ENCODE data around the gene SPATA13.
A peak's percentile ranks its signal among the peaks of the same experiment; 100 is the strongest.

Gene SPATA13

GRCh38 chr13:24228852-24229458, 68.4 kb downstream of the SPATA13 start:
- peak; percentile 82 for TF ChIP-seq RAD21 (IDR thresholded peaks at IDR 0.05; ENCODE audit: low read depth)
- no peak for TF ChIP-seq CEBPB (IDR thresholded peaks at IDR 0.05)

GRCh38 chr13:24230428-24231072, 70.0 kb downstream of the SPATA13 start:
- no peak for TF ChIP-seq MAX (IDR thresholded peaks at IDR 0.05)
- TF ChIP-seq REST (IDR thresholded peaks at IDR 0.05; ENCODE audit: low read depth) = no peak
- TF ChIP-seq EP300 (IDR thresholded peaks at IDR 0.05; ENCODE audit: borderline replicate concordance) = no peak
- TF ChIP-seq YY1 (IDR thresholded peaks at IDR 0.05; ENCODE audit: low read depth) = no peak
- TF ChIP-seq TAF1 (IDR thresholded peaks at IDR 0.05; ENCODE audit: low read depth) = no peak
- no peak for TF ChIP-seq RAD21 (IDR thresholded peaks at IDR 0.05; ENCODE audit: low read depth)

GRCh38 chr13:24231377-24231776, 70.9 kb downstream of the SPATA13 start:
- TF ChIP-seq EP300 (IDR thresholded peaks at IDR 0.05; ENCODE audit: borderline replicate concordance) = no peak
- TF ChIP-seq YY1 (IDR thresholded peaks at IDR 0.05; ENCODE audit: low read depth) = no peak
- no peak for TF ChIP-seq FOXM1 (IDR thresholded peaks at IDR 0.05; ENCODE audit: borderline replicate concordance, low read depth)
- no peak for TF ChIP-seq ZBTB7A (IDR thresholded peaks at IDR 0.05; ENCODE audit: low read depth)
- no peak for TF ChIP-seq TCF12 (IDR thresholded peaks at IDR 0.05; ENCODE audit: low read depth)
- TF ChIP-seq CREB1 (IDR thresholded peaks at IDR 0.05; ENCODE audit: low read depth) = no peak
- no peak for TF ChIP-seq CEBPB (IDR thresholded peaks at IDR 0.05)
- TF ChIP-seq REST (IDR thresholded peaks at IDR 0.05; ENCODE audit: low read depth) = no peak
- no peak for TF ChIP-seq EGR1 (IDR thresholded peaks at IDR 0.05)

GRCh38 chr13:24232037-24232436, 71.5 kb downstream of the SPATA13 start:
- TF ChIP-seq USF1 (IDR thresholded peaks at IDR 0.05) = no peak
- TF ChIP-seq TAF1 (IDR thresholded peaks at IDR 0.05; ENCODE audit: low read depth) = no peak
- TF ChIP-seq NFIC (IDR thresholded peaks at IDR 0.05) = no peak
- no peak for TF ChIP-seq RAD21 (IDR thresholded peaks at IDR 0.05; ENCODE audit: low read depth)
- no peak for TF ChIP-seq CREB1 (IDR thresholded peaks at IDR 0.05; ENCODE audit: low read depth)
- TF ChIP-seq FOXM1 (IDR thresholded peaks at IDR 0.05; ENCODE audit: borderline replicate concordance, low read depth) = no peak

- no peak for TF ChIP-seq ZBTB7A (IDR thresholded peaks at IDR 0.05; ENCODE audit: low read depth)
- TF ChIP-seq MAX (IDR thresholded peaks at IDR 0.05) = no peak
- no peak for TF ChIP-seq TEAD4 (IDR thresholded peaks at IDR 0.05)
- no peak for TF ChIP-seq CEBPB (IDR thresholded peaks at IDR 0.05)
- TF ChIP-seq CREB1 (IDR thresholded peaks at IDR 0.05; ENCODE audit: low read depth) = no peak
- TF ChIP-seq NFIC (IDR thresholded peaks at IDR 0.05) = no peak
- no peak for TF ChIP-seq RAD21 (IDR thresholded peaks at IDR 0.05; ENCODE audit: low read depth)
- no peak for TF ChIP-seq FOXM1 (IDR thresholded peaks at IDR 0.05; ENCODE audit: borderline replicate concordance, low read depth)
These were observed 72.0 kb downstream of the SPATA13 start for GRCh38 chr13:24232474-24232873.

GRCh38 chr13:24233351-24233901, 72.9 kb downstream of the SPATA13 start:
- TF ChIP-seq NFIC (IDR thresholded peaks at IDR 0.05) = no peak
- TF ChIP-seq CEBPB (IDR thresholded peaks at IDR 0.05) = no peak

- TF ChIP-seq FOXM1 (IDR thresholded peaks at IDR 0.05; ENCODE audit: borderline replicate concordance, low read depth) = no peak
- no peak for TF ChIP-seq TEAD4 (IDR thresholded peaks at IDR 0.05)
- TF ChIP-seq TAF1 (IDR thresholded peaks at IDR 0.05; ENCODE audit: low read depth) = no peak
- no peak for TF ChIP-seq EGR1 (IDR thresholded peaks at IDR 0.05)
- TF ChIP-seq CEBPB (IDR thresholded peaks at IDR 0.05) = no peak
- TF ChIP-seq RAD21 (IDR thresholded peaks at IDR 0.05; ENCODE audit: low read depth) = no peak
- no peak for TF ChIP-seq YY1 (IDR thresholded peaks at IDR 0.05; ENCODE audit: low read depth)
- TF ChIP-seq MAX (IDR thresholded peaks at IDR 0.05) = no peak
- no peak for TF ChIP-seq NFIC (IDR thresholded peaks at IDR 0.05)
- TF ChIP-seq CREB1 (IDR thresholded peaks at IDR 0.05; ENCODE audit: low read depth) = no peak
- no peak for TF ChIP-seq USF1 (IDR thresholded peaks at IDR 0.05)
- no peak for TF ChIP-seq TCF12 (IDR thresholded peaks at IDR 0.05; ENCODE audit: low read depth)
- no peak for TF ChIP-seq REST (IDR thresholded peaks at IDR 0.05; ENCODE audit: low read depth)
- no peak for TF ChIP-seq ZBTB7A (IDR thresholded peaks at IDR 0.05; ENCODE audit: low read depth)
- no peak for TF ChIP-seq EP300 (IDR thresholded peaks at IDR 0.05; ENCODE audit: borderline replicate concordance)
These were observed 73.8 kb downstream of the SPATA13 start for GRCh38 chr13:24234200-24234915.
